Activated CD8-positive, alpha-beta memory T cell treated with anti-CD3 and anti-CD28 coated beads for 36 hours (primary cell): ENCODE results near the gene TNPO1. TPM values are rescaled to one million over a fixed set of nuclear protein-coding genes. Genes with fewer than 3 reads are reported as not detected.

Experiments
- CTCF ChIA-PET: fragments of 350-600 bp; sonication (Branson Sonifier 250); formaldehyde crosslinking; loops from one replicate; lab custom pipeline; 2021; ENCODE audit warnings: antibody characterized with exemption; lab: Charles Lee
- POLR2A ChIA-PET: fragments of 350-600 bp; sonication (Branson Sonifier 250); formaldehyde crosslinking; loops from one replicate; lab custom pipeline; 2021; ENCODE audit warnings: antibody characterized with exemption; lab: Charles Lee
- total RNA-seq, 2 experiments: library from RNA; stranded (reverse); gene quantifications; one replicate each; pipeline ENCODE4 v1.2.3, GENCODE V29; 2021

The TNPO1 gene
- total RNA-seq, 2 experiments from 2014 or later = 135 to 140 TPM

GRCh38 chr5:72817076-72817481 is 618 bp downstream of the TNPO1 start:
- ChIA-PET POLR2A (interaction anchor here (0.6 to 2.0 kb wide), 3 partner anchors 31 to 206 kb away, joined by 3 to 19 read pairs (median 3); no protein-coding TSS in a partner anchor), CTCF (interaction anchor here (3.3 kb wide), 1 partner anchor 25 kb away, joined by 12 read pairs; no protein-coding TSS in a partner anchor)

GRCh38 chr5:72817671-72818266 is 1.3 kb downstream of the TNPO1 start:
- CTCF ChIA-PET = interaction anchor here (1.5 to 3.3 kb wide), 3 partner anchors 25 to 207 kb away, joined by 4 to 12 read pairs (median 5); no protein-coding TSS in a partner anchor
- POLR2A ChIA-PET = interaction anchor here (2.0 kb wide), 1 partner anchor 31 kb away, joined by 19 read pairs; no protein-coding TSS in a partner anchor

- POLR2A ChIA-PET = no interaction called here
- CTCF ChIA-PET = interaction anchor here (1.1 to 3.3 kb wide), 4 partner anchors 23 to 515 kb away, joined by 3 to 12 read pairs (median 4); no protein-coding TSS in a partner anchor
Measured at GRCh38 chr5:72818866-72819534, 2.5 kb downstream of the TNPO1 start.

- ChIA-PET POLR2A (no interaction called here), CTCF (no interaction called here)
Measured at GRCh38 chr5:72821776-72822175, 5.3 kb downstream of the TNPO1 start.

DNA sequence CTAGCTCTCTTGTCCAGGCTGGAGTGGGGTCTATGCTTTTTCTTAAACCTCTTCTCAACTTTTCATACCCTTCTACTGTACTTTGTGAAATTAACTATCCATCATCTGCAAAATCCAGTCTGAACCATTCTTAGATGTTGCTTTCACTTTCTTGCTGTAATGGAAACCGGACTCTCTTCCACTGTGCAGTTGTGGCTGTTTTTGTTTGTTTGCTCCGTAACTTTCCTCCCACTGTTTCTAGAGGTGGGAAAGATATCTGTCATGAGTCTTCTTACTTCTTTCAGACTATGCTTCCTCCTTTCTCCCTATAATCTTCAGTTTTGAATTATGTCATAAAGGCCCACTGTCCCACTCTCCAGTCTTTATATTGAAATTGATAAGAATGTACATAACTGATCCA is 6.5 kb downstream of the TNPO1 start:
- CTCF ChIA-PET = no interaction called here
- POLR2A ChIA-PET = no interaction called here

GRCh38 chr5:72829707-72830106 is 13.2 kb downstream of the TNPO1 start:
- ChIA-PET CTCF (no interaction called here), POLR2A (no interaction called here)

- ChIA-PET POLR2A (no interaction called here), CTCF (no interaction called here)
Measured at GRCh38 chr5:72830362-72830761, 13.9 kb downstream of the TNPO1 start.

- ChIA-PET POLR2A (no interaction called here), CTCF (interaction anchor here (1.1 kb wide), 1 partner anchor 17 kb away, joined by 3 read pairs; no protein-coding TSS in a partner anchor)
Measured at GRCh38 chr5:72831685-72832084, 15.2 kb downstream of the TNPO1 start.

DNA sequence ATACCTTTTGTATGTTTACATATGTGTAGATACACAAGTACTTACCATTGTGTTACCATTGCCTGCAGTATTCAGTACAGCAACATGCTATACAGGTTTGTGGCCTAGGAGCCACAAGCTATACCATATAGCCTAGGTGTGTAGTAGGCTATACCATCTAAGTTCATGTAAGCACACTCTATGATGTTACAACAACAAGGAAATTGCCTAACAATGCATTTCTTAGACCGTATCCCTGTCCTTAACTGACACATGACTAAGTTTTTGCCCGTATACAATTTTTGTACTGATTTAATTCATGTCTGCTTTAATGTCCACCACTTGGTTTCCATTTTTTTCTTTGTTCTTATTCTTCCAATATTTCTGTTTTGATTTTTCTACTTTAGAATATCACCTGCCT is 18.5 kb downstream of the TNPO1 start:
- ChIA-PET POLR2A (no interaction called here), CTCF (no interaction called here)

- ChIA-PET CTCF (no interaction called here), POLR2A (no interaction called here)
Measured at GRCh38 chr5:72835633-72836032, 19.2 kb downstream of the TNPO1 start.

- POLR2A ChIA-PET = no interaction called here
- CTCF ChIA-PET = no interaction called here
Measured at GRCh38 chr5:72836810-72837209, 20.3 kb downstream of the TNPO1 start.

DNA sequence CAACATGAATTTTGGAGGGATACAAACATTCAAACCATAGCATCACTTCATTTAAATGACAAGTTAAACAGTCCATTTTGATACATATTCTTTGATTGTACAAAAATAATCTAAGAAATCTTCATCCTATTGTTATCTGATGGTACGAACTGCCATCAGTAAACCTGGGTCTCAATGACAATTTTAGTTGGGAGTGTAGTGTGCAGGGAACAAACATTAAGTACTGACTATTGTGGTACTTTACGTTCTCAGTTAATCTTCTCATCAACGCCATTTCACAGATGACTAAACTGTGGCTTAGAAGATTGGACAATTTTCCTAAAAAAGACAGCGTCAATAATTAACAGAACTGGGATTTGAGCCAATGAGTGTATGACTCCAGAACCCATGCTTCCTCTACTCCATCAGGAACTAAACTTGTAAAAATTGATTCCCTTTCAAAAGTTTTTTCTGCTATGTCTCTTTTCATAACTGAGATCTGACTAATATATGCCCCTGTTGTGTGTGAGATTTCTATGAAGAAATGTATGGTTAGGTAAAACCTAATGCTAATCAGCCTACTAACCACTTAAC is 21.1 kb downstream of the TNPO1 start:
- POLR2A ChIA-PET = no interaction called here
- CTCF ChIA-PET = no interaction called here

- POLR2A ChIA-PET = no interaction called here
- CTCF ChIA-PET = no interaction called here
Measured at GRCh38 chr5:72840041-72840440, 23.6 kb downstream of the TNPO1 start.

- ChIA-PET CTCF (interaction anchor here (0.5 to 2.3 kb wide), 4 partner anchors 24 to 231 kb away, joined by 3 to 12 read pairs (median 4); partner anchors contain the start of gene TNPO1), POLR2A (no interaction called here)
Measured at GRCh38 chr5:72841756-72842535, 25.5 kb downstream of the TNPO1 start.

GRCh38 chr5:72842816-72843215 is 26.4 kb downstream of the TNPO1 start:
- ChIA-PET CTCF (interaction anchor here (0.5 to 2.3 kb wide), 2 partner anchors 25 to 27 kb away, joined by 5 to 12 read pairs; partner anchors contain the start of gene TNPO1), POLR2A (no interaction called here)

- ChIA-PET CTCF (no interaction called here), POLR2A (no interaction called here)
Measured at GRCh38 chr5:72844218-72844603, 27.8 kb downstream of the TNPO1 start.

- ChIA-PET POLR2A (no interaction called here), CTCF (no interaction called here)
Measured at GRCh38 chr5:72845889-72846288, 29.4 kb downstream of the TNPO1 start.

- POLR2A ChIA-PET = no interaction called here
- CTCF ChIA-PET = no interaction called here
Measured at GRCh38 chr5:72846483-72846882, 30.0 kb downstream of the TNPO1 start.

DNA sequence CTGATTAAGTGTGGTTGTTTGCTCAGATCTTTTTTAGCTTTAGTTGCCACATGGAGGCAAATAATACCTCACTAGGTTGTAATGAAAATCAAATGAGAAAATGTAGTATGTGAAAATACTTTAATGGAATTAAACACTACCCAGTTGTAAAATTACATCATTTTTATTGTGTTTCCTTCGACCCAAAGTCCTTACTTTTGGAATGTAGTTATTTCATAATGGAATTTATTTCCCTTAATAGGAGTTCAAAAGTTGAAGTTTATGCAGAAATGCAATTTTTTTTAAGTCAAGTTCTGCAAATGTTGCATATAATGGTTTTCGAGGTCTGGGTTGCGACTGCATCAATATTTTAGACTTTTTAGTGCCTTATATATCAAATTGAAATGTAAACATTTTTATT is 31.0 kb downstream of the TNPO1 start:
- POLR2A ChIA-PET = interaction anchor here (2.4 kb wide), 1 partner anchor 30 kb away, joined by 19 read pairs; the partner anchor contains the start of gene TNPO1
- CTCF ChIA-PET = no interaction called here
